Activated T-helper 1 cell treated with anti-CD3 and anti-CD28 coated beads, Interleukin-2, amount 50 U/mL, for 16 hours (primary cell): ENCODE results near the gene TNFSF8.

Experiments used
- DNase-seq, 2 donors: peaks; one replicate each; pipeline ENCODE4 v3.0.0-alpha.2; 2020; ENCODE audit warnings: low read depth in 1 of 2, low spot score in 1 of 2

The TNFSF8 gene

DNA sequence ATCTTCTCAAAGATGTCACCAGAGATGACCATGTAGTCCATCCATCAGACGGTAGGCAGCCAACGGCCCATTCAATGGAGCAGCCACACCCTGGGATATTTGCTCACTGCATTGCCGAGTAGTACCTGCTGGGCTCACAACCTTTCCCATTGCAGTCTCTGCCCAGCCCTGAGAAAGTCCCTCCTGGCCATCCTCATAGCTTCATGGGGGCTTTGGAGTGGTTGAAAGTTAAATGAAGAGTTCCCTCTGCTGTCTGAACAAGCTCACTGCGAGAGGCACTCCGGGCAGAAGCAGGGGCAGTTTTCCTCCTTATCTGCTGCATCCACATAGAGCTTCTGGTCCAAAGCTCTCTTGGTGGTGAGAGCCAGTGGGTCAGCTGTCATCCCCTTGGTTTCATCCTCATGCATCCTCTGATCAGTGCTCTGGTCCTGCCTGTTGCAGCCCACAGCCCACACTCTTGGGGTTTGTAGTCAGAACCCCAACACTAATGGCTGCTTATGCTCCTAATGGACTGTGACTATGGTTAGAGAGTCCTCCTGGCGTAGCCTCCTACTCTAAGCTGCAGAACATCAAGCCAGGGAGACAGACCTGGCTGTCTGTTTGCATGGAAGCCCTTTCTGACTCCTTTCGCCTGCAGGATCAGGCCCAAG, 23.3 kb downstream of the TNFSF8 start:
- DNase-seq: no peak

DNA sequence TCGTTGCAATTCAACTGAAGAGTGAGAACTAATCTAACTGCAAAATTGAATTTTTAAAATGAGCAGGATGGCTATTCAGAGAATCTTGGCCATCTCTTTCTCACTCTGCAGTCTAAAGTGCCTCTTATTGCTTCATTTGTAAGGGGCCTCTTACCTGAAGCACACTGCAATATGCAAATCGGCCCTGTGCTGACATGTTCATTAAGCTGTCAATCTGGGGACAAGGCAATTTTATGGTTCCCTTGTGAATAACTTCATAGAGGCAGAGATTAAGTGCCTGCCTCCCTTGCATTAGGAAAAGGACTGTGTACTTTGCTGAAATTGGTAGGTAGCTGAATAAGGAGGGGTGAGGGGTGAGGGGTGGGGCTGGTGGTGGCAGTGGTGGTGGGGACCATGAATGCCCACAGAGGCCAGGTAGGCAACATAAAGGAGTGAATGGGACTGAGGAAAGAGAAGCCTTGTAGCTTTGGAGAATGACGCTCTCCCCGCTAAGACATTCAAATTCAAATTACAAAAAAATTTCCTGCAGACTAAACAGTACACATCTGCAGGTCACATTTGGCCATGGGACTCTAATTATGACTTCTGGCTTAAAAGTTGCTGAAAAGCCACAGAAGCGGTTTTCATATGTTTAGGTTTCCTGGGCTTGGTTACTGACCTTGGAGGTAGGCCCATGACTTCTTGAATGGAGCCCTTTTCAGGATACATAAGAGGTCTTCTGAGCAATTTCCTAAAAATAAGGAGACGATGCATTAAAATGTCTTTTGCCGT, 25.0 kb downstream of the TNFSF8 start:
- no peak for DNase-seq

DNA sequence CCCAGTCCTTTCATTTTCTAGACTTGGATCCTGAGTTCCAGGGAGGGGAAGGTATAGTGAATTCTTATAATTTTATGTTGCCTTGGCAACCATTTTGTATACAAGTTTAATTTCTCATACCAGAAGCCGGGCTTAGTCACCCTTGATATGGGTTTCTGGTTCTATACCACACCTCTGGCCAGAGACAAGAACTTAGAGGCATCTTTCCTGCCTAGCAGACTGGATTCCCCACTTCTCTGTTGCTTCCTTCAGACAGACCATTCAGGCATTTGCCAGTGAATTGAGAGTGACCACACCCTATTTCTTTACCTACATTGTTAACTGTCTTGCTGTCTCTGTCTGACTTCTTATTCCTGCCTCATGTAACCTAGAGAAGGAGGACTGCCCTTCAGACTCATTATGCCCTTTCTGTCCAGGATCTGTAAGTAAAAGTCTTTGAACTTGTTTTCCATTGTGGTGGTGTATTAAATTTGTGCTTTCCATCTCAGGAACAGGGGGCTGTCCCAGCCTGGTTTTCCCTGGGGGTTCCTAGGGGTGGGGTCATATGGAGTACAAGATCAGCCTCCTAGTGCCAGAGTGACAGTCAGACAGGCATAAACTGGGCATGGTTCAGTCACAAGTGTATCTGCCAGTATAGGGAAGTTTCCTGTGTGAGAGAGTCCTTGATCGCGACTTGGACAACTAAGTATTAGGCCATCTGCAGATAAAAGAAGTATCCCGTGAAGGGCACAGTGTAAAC, 27.4 kb downstream of the TNFSF8 start:
- DNase-seq: no peak

DNA sequence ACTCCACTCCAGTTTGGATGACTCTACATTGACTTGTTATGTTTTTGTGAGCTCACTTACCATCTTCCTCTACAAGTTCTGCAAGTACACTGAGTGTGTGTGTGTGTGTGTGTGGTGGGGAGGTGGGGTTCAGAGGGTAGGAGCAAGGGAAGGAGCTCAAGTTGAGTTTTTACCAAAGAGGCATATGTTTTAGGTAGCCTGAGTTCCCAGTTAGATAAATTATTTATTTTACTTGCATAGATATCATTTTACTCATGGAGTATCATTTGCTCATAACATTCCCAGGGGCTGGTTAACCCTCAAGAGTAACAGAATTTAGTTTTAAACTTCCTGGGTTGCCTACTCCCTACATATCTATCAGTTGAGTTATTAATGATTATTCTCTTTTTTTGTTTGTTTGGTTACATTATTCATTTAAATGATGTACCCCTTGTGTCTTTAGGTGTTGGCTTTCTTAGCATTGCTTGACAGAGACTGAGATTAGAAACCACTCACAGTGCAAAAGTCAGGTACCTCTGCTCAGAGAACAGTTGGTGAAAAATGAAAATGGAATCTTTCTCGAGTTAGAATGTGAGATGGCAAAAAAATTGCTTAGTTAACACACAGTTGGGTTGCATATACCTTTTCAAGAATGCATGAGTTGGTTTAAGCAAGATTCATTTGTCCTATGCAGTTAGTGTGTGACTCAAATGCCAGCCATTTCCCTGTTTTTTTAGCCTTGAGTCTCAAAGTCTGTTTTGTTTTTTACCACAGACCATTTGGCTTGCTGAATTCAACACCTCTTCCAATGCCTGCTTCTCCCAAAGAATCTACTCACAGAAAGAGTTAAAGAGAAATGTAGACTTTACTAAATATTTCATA, 29.2 kb downstream of the TNFSF8 start:
- no peak for DNase-seq

DNA sequence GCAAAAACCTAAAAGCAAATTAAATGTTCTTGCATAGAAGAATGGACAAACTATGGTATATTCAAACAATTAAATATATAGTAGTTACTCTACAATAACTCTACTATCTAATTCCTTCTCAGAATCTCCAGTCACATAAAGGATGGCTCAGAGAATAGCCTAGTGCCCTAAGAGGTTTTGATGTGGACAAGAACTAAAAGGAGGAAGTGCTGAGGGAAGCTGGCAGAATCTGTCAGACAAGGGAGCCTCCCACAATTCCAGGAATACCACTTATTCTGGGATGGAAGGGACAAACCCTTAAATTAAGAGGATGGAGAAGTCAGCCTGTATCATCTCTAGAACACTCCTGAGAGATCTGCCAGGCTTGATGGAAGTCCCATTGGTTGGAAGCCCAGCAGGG, 30.4 kb downstream of the TNFSF8 start:
- no peak for DNase-seq

DNA sequence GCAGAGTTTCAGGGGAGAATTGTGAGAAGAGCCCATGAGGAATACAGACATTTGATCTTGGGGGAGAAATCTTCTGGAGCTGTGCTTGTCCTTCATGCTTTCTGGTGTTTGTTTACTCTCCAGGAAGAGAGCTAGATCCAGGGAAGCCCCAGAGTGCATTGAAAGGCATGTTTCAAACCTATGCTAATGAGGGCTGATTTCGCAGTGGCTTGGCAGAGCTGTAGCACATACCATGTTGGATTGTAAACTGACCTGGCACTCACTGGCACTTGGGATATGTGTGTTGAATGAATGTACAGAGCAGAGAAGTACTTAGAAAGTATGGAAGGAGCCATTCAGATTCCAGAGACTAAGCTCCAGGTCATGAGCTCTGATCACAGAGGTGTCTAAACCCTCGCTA, 30.9 kb downstream of the TNFSF8 start:
- DNase-seq: no peak

DNA sequence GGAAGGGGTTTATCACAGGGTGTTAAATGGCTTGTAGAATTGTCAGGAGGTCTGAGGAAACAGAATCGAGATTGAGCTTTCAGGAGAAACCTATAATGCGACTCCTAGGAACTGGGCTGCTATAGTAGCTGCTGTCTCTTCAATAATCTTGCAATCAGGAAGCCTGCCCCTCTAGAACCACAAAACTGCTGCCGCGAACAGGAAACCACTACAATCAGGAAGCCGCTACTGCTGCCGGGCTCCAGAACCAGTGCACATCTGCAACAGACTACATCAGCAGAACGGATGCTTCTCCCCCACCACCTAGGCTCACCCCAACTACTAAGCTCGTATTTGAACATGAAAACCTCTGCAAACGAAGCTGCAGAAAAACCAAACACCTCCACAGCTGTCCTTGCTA, 31.6 kb downstream of the TNFSF8 start:
- peak; percentile 54 to 55 for DNase-seq

DNA sequence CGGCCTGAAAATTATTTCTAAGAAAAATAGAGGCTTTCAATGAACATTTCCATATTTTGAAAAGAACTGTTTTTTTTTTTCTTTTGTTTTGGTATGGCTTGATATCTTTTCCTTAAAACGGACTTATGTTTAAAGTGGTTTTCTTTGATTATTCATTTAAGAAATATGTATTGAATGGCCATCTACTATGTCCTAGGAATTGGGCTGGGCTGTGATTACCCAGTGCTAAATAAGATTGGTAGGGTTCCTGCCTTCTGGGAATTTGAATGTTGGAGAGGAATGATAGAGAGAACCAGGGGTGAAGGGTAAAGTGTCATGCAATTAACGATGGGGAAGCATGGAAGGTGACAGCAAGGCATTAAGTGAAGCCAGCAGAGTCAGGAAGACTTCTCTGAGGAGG, 33.2 kb downstream of the TNFSF8 start:
- DNase-seq: no peak

DNA sequence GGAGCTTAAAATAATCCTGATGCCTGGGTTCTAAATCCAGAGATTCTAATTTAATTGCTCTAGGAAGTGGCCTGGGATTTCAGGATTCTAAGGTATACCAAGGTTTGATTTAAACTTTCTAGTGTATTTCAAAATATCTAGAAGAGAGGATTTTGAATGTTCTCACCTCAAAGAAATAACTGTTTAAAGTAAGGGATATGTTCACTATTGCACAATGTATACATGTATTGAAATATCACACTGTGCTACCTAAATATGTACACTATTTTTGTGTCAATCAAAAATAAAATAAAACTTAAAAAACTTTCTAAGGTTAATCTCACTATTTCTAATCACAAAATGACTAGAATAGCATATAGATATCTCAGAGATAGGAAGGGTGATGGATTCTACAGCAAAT, 34.0 kb downstream of the TNFSF8 start:
- no peak for DNase-seq

DNA sequence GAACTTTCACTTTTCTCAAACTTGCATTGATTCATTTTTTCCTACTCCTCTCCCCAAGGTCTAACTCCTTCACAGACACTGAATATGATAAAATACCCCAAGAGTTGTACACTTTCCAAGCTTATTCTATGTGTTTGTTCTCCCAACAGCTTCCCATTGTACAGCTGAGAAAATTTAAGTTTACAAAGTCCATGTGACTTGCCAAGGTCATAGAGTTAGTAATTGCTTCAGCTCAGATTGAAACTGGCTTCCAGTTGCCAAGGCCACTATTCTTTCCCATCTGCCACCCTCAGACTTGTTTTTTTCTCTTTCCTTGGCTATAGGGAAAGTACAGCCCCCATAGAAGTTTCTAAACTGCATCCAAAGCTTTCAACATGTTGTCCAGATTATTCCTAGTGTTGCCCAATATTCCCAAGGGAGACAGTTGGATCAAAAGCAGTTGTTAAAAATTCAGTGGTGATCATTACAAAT, 34.8 kb downstream of the TNFSF8 start:
- no peak for DNase-seq

DNA sequence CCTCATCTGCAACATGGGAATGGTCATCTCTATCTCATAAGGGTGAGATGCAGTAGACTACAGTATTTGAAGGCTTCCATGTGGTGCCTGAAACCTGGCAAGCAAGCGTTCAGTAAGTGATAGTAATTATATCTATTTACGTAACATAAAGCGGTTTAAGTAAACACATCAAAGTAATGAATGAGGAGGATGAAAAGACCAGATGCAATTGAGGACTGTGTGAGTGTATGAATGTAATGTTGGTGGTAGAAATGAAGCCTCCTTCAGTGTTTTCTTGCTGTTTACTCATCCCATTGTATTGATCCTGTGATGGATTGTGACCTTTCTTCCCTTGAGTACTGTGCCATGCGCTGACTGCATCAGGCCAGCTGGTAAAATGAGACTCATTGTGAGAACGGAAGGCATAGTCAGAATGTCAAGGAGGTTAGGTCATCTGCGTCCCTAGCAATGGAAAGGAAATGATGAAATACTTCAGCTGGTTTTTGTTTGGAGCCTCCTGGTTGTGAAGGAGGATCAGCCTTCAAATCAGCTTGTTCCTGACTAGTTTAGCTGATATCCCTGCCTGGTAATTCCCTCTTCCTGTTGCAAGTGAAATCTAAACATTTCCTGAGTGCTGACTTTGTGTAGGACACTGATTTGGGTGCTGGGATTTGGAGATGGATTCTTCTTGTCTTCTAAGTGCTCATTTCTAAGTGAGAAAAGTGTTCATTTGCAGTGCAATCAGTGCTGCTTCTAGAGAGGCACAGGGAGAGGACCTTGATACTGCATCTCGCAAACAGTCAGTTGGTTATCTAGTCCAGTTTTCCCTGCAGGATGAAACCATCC, 35.6 kb downstream of the TNFSF8 start:
- DNase-seq: no peak

DNA sequence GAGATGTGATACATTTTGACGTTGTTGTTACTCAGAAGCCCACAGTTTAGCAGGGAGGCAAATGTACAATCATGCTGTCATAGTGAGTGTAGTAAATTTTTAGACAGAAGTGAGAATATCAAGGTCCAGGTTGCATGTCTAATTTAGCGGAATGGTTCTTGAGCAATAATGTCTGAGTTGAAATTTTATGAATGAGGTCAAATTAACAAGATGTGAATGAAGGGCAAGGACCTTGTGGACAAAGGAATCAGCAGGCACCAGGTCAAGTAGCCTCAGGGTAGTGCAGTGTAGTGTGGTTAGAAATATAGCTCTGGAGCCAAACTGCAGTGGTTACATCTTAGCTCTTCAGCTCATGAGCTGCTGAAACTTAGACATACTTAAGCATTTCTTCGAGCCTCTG, 36.2 kb downstream of the TNFSF8 start:
- DNase-seq: no peak

DNA sequence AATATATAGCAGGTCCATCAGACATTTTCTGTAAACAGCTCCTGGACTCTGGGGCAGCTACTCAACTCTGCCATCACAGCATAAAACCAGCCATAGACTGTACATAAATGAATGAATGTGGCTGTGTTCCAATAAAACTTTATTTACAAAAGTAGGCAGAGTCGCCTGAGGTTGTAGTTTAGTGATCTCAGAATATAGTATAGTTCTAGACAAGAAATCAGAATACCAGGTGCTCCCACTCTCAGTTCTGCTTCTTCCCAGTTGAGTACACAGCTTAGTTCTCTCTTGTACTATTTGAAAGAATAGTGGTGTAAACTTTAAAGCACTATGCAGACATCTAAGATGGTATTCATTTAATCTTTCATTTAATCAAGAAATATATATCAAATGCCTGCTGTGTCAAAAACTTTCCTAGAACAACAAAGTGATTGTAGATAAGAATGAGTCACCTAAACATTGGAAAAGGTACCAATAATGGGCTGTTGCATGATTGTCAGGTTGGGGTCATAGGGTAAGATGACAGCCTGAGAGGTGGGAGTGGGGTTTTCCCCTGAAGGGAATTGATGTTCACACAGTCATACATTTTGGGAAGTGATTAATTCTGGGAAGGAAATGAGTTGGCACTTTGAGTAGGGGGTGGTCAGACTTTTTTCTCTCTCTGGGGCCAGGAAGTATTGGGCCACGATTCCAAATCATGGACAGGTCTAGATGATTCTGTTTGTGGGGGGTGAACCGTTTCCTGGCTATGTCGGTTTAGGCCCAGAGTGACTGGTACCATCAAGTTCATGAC, 37.0 kb downstream of the TNFSF8 start:
- DNase-seq: no peak

DNA sequence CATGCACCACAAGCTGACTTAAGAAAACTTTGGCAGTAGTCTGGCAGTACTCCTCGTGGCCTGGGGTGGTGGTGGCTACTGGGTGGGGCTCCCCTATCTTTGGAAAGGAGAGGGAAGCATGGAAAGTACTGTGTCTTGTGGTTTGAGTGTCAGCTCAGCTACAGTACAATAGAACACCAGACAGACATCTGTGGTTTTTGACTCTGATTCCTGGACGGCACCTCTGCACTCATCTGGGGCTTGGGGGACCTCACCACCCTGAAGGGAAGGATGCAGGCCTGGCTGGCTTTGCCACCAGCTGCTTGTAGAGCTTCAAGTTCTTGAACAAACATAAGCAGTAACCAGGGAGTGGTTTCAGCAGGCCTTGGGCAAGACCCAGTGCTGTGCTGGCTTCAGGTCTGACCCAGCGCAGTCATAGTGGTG, 40.6 kb downstream of the TNFSF8 start:
- no peak for DNase-seq

DNA sequence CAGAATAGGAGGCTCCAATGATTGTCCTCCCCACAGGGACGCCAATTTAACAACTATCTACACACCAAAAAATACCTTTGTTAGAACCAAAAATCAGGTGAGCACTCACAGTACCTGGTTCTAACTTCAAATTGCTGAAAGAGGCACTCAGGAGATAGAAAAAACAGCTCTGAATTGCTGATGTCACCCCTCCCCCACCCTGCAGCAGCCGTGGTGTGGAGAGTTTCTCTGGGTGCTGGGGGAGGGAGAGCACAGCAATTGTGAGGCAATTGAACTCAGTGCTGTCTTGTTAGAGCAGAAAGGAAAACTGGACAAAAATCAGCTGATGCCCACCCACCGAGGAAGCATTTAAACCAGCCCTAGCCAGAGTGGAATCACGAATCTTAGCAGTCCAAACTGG, 41.8 kb downstream of the TNFSF8 start:
- no peak for DNase-seq

DNA sequence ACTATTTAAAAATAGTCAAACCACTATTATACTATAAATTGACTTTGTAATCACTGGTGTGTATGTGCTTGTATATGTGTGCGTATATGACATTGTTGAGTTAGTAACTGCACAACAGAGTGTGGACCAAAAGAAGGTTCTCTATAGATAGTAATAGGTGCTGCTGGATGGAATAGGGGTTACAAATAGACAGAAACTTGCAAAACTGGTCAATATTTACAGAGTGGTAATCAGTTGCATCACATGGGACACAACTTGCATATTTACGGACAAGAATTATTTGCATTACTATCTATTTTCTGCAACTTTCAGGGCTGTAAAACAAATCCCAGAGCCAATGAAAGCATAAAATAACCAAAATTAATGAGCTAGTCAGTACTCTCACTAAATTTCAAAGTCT, 42.4 kb downstream of the TNFSF8 start:
- DNase-seq: no peak

DNA sequence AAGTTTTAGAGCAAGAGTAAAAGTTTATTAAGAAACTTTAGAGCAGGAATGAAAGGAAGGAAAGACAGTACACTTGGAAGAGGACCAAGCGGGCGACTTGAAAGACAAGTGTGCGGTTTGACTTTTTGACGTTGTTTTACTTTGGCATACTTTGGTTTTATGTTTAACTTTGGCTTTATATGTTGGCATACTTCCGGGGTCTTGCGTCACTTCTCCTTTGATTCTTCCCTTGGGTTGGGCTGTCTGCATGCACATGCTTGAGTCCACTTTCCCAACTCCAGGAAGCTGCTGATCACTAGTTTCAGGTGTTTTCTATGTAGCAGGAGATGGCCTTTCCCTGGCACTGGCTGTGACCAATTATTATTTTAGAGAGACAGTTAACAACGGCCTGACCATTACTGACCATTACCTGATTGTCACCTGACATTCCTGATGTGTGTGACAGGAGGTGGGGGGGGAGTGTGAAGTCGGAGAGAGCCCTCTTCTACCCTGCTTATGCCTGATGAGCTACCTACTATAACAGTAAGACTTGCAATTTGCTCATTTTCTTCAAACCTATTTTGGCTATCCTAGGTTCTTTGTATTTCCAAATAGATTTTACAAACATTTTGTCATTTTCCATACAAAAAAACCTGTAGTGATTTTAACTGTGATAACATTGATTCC, 45.5 kb downstream of the TNFSF8 start:
- no peak for DNase-seq

DNA sequence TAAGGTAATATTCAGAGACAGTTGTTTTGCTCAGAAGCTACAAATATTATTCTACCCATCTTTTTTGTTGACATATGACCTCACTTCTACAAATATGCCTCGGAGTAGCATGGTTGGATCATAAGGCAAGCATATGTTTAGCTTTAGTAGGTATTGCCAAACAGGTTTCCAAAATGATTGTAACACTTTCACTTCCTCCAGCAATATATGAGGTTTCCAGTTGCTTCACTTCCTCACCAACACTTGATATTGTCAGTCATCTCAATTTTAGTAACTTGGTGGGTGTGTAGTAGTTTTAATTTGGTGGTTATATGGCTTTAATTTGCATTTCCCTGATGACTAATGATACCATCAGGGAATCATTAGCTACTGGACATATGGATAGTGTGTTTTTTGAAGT, 46.7 kb downstream of the TNFSF8 start:
- DNase-seq: no peak

DNA sequence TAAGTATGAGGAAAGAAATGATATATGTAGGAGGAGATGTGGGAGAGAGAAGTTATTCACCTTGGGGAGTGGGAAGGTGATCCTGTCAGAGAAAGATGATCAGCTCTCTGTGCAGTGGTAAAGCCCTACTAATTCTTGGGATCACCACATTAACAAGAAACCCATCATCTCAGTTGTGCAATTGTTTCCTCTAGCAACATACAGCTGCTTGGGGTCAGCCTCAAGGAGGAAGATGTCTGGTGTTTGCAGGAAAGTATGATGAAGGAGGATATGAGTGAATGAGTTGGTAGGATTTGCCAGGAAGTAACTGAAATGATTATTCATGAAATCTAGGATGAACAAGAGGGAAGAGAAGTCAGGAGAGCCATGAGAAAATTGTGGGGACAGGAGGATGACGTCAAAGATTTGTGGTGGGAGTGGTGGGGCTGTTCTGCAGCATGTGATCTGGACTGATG, 50.1 kb downstream of the TNFSF8 start:
- no peak for DNase-seq
